Keratinocyte (primary cell): ENCODE results near the gene ARMH2. TPM values are rescaled to one million over a fixed set of nuclear protein-coding genes. Genes with fewer than 3 reads are reported as not detected.
A peak's percentile ranks its signal among the peaks of the same experiment; 100 is the strongest.

Source experiments
- DNase-seq: peaks from one replicate; pipeline ENCODE4 v3.0.0-alpha.2; 2011; ENCODE audit warnings: low read depth, missing footprints, low spot score
- FAIRE-seq: peaks from 2 replicates; lab custom pipeline; 2011; peaks lifted over from hg19 to GRCh38; lab: Jason Lieb, UNC
- H2AFZ ChIP-seq: 2 replicates; pipeline ENCODE4 v1.6.0; 2012; ENCODE audit warnings: low read length, control low read depth, inconsistent platforms; ENCODE audit not compliant: control insufficient read depth
- H3K27ac ChIP-seq: 2 replicates; pipeline ENCODE4 v1.5.1; 2011; ENCODE audit warnings: low read length; ENCODE audit not compliant: control insufficient read depth, insufficient read depth
- H3K27me3 ChIP-seq: 3 replicates; pipeline ENCODE4 v1.6.0; 2011; ENCODE audit warnings: low read length; ENCODE audit not compliant: control insufficient read depth, insufficient read depth; ENCODE audit errors: extremely low read depth
- H3K36me3 ChIP-seq, 2 experiments: 2 replicates in 1 of 2; 3 replicates in 1 of 2; pipeline ENCODE4 v1.5.1; 2011; ENCODE audit warnings: low read length in 2 of 2, mild to moderate bottlenecking in 1 of 2; ENCODE audit not compliant: control insufficient read depth in 2 of 2, insufficient read depth in 2 of 2; ENCODE audit errors: extremely low read depth in 1 of 2
- H3K4me1 ChIP-seq: 3 replicates; pipeline ENCODE4 v1.5.1; 2011; ENCODE audit warnings: low read length; ENCODE audit not compliant: control insufficient read depth, insufficient read depth; ENCODE audit errors: extremely low read depth
- H3K4me2 ChIP-seq: 3 replicates; pipeline ENCODE4 v1.6.0; 2011; ENCODE audit warnings: low read depth, low read length; ENCODE audit not compliant: control insufficient read depth, insufficient read depth; ENCODE audit errors: extremely low read depth
- H3K4me3 ChIP-seq, 3 experiments: fragments of 200-600 bp in 1 of 3; sonication (generic) in 1 of 3; 2 replicates in 2 of 3; 3 replicates in 1 of 3; pipeline ENCODE4 v1.5.1; 2011 to 2016; ENCODE audit warnings: low read length in 3 of 3, mild to moderate bottlenecking in 3 of 3, control low read depth in 2 of 3, inconsistent platforms in 1 of 3, low read depth in 1 of 3, mixed read lengths in 1 of 3, mixed run types in 1 of 3, moderate library complexity in 1 of 3; ENCODE audit not compliant: control insufficient read depth in 2 of 3, insufficient read depth in 2 of 3; ENCODE audit errors: extremely low read depth in 1 of 3
- H3K79me2 ChIP-seq: 2 replicates; pipeline ENCODE4 v1.6.0; 2012; ENCODE audit warnings: low read length; ENCODE audit not compliant: control insufficient read depth, insufficient read depth
- H3K9ac ChIP-seq: 3 replicates; pipeline ENCODE4 v1.6.0; 2011; ENCODE audit warnings: low read length; ENCODE audit not compliant: control insufficient read depth, insufficient read depth; ENCODE audit errors: extremely low read depth
- H3K9me1 ChIP-seq: 3 replicates; pipeline ENCODE4 v1.6.0; 2011; ENCODE audit warnings: low read length; ENCODE audit not compliant: control insufficient read depth, insufficient read depth; ENCODE audit errors: extremely low read depth
- H3K9me3 ChIP-seq: 2 replicates; pipeline ENCODE4 v1.5.1; 2012; ENCODE audit warnings: low read depth, low read length; ENCODE audit not compliant: control insufficient read depth
- H4K20me1 ChIP-seq: 3 replicates; pipeline ENCODE4 v1.6.0; 2011; ENCODE audit warnings: low read length; ENCODE audit not compliant: control insufficient read depth, insufficient read depth; ENCODE audit errors: extremely low read depth
- EZH2 ChIP-seq: IDR thresholded peaks from one replicate; pipeline ENCODE4 v1.6.1; 2012; ENCODE audit warnings: inconsistent platforms, mild to moderate bottlenecking, low read length, moderate library complexity
- dilution Hi-C: fragments of 300-500 bp; cut with MboI; formaldehyde crosslinking; loops from one replicate; pipeline ENCODE4 v1.7.0; 2020; ENCODE audit warnings: low sequenced_read_pairs; ENCODE audit not compliant: extremely low pct_ligation_motif_present
- polyA plus RNA-seq, 5 experiments: library from polyadenylated mRNA; depleted of rRNA in 3 of 5; stranded (reverse) in 3 of 5; stranded (forward) in 1 of 5; unstranded in 1 of 5; fragments of >200 nt; gene quantifications; 1 replicate in 1 of 5; 2 replicates in 3 of 5; 3 replicates in 1 of 5; pipeline versions ENCODE4 v1.2.1 to v1.2.3, GENCODE V29; 2011 to 2012; ENCODE audit warnings: missing spikeins in 2 of 5, low read depth in 1 of 5, low replicate concordance in 1 of 5
- TF ChIP-seq, protein P1 (sequence below), 3 experiments: IDR thresholded peaks in 1 of 3; conservative IDR thresholded peaks in 1 of 3; optimal IDR thresholded peaks in 1 of 3; 2 replicates in 2 of 3; 3 replicates in 1 of 3; pipeline versions ENCODE3 to v1.5.1; 2011; ENCODE audit warnings: low read length in 3 of 3, mild to moderate bottlenecking in 3 of 3, moderate library complexity in 2 of 3, control low read depth in 1 of 3, inconsistent platforms in 1 of 3; ENCODE audit not compliant: insufficient read depth in 2 of 3; ENCODE audit errors: extremely low read depth in 1 of 3

ARMH2 gene
- polyA plus RNA-seq, 1 donor (not counting 4 experiments of a cell fraction or from before 2014, with no cell fraction given) = not detected

DNA sequence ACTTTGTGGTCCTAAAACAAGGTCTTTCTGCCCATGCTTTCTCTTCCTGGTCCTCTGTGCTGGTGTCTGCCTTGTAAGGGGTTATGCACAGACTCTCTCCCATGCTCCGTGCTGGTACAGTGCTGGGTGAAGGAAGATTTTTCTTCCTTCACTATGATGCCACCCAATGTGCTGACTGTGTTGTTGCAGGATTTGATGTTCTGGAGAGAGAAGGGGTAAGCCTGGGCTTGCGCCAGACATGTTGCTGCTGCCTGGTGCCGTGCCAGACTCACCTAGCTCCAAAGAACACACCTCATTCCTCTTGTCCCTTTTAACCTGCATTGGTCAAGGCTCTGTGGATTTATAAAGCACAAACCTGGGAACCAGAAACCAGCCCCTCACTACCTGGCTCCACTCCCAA is 28.4 kb upstream of the ARMH2 start:
- FAIRE-seq = peak; percentile 81
- no peaks in the 10 kb centered on the region for H3K36me3 ChIP-seq
- TF ChIP-seq, protein P1, sequence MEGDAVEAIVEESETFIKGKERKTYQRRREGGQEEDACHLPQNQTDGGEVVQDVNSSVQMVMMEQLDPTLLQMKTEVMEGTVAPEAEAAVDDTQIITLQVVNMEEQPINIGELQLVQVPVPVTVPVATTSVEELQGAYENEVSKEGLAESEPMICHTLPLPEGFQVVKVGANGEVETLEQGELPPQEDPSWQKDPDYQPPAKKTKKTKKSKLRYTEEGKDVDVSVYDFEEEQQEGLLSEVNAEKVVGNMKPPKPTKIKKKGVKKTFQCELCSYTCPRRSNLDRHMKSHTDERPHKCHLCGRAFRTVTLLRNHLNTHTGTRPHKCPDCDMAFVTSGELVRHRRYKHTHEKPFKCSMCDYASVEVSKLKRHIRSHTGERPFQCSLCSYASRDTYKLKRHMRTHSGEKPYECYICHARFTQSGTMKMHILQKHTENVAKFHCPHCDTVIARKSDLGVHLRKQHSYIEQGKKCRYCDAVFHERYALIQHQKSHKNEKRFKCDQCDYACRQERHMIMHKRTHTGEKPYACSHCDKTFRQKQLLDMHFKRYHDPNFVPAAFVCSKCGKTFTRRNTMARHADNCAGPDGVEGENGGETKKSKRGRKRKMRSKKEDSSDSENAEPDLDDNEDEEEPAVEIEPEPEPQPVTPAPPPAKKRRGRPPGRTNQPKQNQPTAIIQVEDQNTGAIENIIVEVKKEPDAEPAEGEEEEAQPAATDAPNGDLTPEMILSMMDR (optimal IDR thresholded peaks at IDR 0.05 in 1 of 3, IDR thresholded peaks at IDR 0.05 in 1 of 3, conservative IDR thresholded peaks at IDR 0.05 in 1 of 3; ENCODE audit: extremely low read depth in 1 of 3, insufficient read depth in 2 of 3, low read length in 3 of 3) = peak; percentile 25 to 76 (median 30)
- no peak for TF ChIP-seq EZH2
- peak overlapping the region; percentile 8 for H2AFZ ChIP-seq
- dilution Hi-C loops = no loop called here
- no peak overlapping the region for H3K27ac ChIP-seq
- H3K27me3 ChIP-seq = no peaks in the 10 kb centered on the region
- no peaks in the 10 kb centered on the region for H3K9me1 ChIP-seq
- peaks cover 10% of the 10 kb centered on the region for H3K4me1 ChIP-seq
- H3K79me2 ChIP-seq = no peaks in the 10 kb centered on the region
- no peak overlapping the region for H3K9ac ChIP-seq
- DNase-seq = peak; percentile 9
- peak overlapping the region; percentile 22 for H3K4me2 ChIP-seq
- no peak overlapping the region for H3K4me3 ChIP-seq
- no peaks in the 10 kb centered on the region for H4K20me1 ChIP-seq
- H3K9me3 ChIP-seq = no peaks in the 10 kb centered on the region

DNA sequence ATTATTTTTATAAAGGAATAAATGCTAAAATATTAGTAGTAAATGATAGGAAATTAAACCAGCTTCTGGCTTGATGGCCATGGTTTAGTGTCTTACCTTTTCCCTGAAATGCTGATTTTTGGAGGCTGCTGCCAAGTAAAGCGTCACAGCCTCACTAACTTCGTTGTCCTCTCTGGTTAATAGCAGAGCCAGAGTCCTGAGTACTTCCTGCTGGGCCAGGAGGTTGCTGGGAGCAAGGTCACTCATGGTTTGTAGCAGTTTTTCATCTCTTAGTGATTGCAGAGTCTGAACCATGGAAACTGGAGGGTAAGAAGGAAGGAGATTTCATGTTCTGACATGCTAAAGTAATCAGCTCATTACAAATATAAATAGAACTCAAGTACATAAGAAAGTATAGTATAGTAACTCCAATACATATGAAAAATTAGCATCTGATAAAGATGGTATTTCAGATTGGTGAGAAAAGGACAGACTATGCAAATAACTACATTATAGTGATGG is 26.5 kb upstream of the ARMH2 start:
- Histone ChIP-seq H3K9me1 (no peaks in the 10 kb centered on the region), H4K20me1 (no peaks in the 10 kb centered on the region), H3K79me2 (no peaks in the 10 kb centered on the region), H3K4me3 (no peak overlapping the region), H3K36me3 (no peaks in the 10 kb centered on the region), H3K9me3 (no peaks in the 10 kb centered on the region), H3K4me2 (no peak overlapping the region), H2AFZ (peak overlapping the region; percentile 62), H3K9ac (no peak overlapping the region), H3K27ac (no peak overlapping the region), H3K27me3 (no peaks in the 10 kb centered on the region), H3K4me1 (peaks cover 10% of the 10 kb centered on the region)
- dilution Hi-C loops = no loop called here
- DNase-seq = no peak
- FAIRE-seq = no peak
- no peak for TF ChIP-seq EZH2
- TF ChIP-seq, protein P1 (optimal IDR thresholded peaks at IDR 0.05 in 1 of 3, IDR thresholded peaks at IDR 0.05 in 1 of 3, conservative IDR thresholded peaks at IDR 0.05 in 1 of 3; ENCODE audit: extremely low read depth in 1 of 3, insufficient read depth in 2 of 3, low read length in 3 of 3) = no peak
